ENCODE results near the gene UTP25.

UTP25 gene

DNA sequence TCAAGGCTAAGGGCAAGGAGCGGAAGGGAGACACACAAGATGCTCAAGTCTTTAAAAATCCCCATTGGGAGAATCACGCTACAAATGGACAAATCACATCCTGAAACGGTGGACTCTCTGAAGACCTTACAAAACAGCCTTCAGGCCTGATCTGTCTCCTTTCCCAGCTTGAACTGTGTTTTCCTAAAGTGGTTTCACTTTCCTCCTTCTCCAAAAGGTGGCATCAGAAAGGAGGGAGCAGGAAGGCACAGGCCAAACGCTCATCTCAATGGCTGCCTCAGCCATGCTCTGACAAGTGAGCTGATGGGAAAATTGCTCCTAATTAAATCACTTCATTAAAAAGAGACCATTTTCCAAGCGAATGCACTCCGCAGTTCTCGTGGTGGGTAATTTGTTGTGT lies 47.7 kb downstream of the UTP25 start:
- no peaks in the 10 kb centered on the region for H3K9me3 Mint-ChIP-seq
- H3K27me3 Mint-ChIP-seq (ENCODE audit: low read depth, poor library complexity), result peaks cover 11% of the 10 kb centered on the region
- no peak overlapping the region for H3K27ac Mint-ChIP-seq
- H3K4me3 Mint-ChIP-seq, result no peak overlapping the region
- H3K36me3 Mint-ChIP-seq (ENCODE audit: low read depth), result no peaks in the 10 kb centered on the region
- TF ChIP-seq, protein P1, sequence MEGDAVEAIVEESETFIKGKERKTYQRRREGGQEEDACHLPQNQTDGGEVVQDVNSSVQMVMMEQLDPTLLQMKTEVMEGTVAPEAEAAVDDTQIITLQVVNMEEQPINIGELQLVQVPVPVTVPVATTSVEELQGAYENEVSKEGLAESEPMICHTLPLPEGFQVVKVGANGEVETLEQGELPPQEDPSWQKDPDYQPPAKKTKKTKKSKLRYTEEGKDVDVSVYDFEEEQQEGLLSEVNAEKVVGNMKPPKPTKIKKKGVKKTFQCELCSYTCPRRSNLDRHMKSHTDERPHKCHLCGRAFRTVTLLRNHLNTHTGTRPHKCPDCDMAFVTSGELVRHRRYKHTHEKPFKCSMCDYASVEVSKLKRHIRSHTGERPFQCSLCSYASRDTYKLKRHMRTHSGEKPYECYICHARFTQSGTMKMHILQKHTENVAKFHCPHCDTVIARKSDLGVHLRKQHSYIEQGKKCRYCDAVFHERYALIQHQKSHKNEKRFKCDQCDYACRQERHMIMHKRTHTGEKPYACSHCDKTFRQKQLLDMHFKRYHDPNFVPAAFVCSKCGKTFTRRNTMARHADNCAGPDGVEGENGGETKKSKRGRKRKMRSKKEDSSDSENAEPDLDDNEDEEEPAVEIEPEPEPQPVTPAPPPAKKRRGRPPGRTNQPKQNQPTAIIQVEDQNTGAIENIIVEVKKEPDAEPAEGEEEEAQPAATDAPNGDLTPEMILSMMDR (IDR thresholded peaks at IDR 0.05), result peak; percentile 38
- DNase-seq, result peak; percentile 12
- H3K4me1 Mint-ChIP-seq, result peaks cover 25% of the 10 kb centered on the region

DNA sequence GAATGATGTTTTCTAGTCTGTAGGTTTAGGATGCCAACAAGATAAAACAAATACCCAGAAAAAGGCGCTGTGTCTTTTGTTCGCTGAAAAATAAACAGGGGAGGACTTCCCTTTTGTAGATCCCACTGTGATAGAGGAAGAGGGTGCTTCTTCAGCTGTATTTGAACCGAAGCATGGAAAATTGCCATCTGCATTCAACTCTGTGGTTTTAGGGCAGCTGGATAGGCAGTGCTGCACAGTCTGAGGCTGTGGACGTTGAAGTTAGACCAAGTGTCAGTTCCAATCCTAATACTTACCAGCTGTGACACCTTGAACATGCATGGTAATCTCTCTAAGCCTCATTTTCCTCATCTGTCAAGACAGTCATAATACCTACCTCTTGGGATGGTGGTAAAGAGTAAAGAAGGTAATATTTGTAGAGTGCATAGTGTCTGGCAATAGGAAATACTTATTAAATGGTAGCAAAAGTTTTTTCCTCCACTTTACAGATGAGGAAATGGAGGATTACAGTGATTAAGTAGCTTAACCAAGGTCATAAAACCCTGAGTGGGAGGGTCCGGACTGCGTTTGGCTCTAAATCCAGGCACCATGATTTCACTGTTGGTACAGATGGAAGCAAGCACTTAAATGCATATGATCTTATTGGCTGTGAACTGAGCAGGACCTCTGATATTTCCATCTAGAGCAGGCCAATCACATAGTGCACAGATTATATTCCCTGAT lies 48.5 kb downstream of the UTP25 start:
- Mint-ChIP-seq H3K9me3 (no peaks in the 10 kb centered on the region), H3K4me1 (peaks cover 32% of the 10 kb centered on the region), H3K27me3 (ENCODE audit: low read depth, poor library complexity) (peaks cover 8% of the 10 kb centered on the region), H3K4me3 (no peak overlapping the region), H3K27ac (no peak overlapping the region), H3K36me3 (ENCODE audit: low read depth) (no peaks in the 10 kb centered on the region)
- TF ChIP-seq, protein P1 (IDR thresholded peaks at IDR 0.05), result no peak
- no peak for DNase-seq

DNA sequence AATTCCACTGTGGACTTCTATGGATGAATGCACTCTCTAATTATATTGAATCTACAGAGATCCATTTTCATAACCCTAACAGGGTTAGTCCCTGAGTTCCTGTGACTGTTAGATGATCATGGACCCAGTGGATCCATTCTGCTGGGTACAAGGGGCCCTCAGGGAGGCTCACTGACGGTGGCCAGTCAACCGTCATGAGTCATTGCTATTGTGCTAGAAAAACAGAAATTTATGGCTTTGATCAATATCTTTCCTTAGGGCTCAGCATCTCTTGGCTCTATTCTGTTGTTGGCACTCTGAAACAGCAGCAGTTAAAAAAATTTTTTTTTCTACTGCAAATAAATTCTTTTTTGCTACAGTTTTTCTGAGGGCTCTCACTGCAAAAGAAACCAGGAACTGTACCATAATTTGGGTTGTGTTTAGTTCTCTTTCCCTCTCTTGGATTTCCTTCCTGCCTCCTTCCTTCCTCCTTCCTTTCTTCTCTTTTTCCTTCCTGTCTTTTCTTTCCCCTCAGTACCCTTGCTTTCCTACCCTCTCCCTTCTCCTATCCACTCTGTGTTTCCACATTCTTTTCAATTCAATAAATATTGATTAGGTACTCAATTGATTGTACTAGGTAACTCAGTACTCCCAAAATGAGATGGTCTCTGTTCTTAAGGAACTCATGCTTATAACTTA lies 49.5 kb downstream of the UTP25 start:
- no peak for DNase-seq
- TF ChIP-seq, protein P1 (IDR thresholded peaks at IDR 0.05), result no peak
- Mint-ChIP-seq H3K4me1 (peaks cover 42% of the 10 kb centered on the region), H3K27me3 (ENCODE audit: low read depth, poor library complexity) (peaks cover 15% of the 10 kb centered on the region), H3K4me3 (no peak overlapping the region), H3K27ac (peak overlapping the region; percentile 64), H3K9me3 (no peaks in the 10 kb centered on the region), H3K36me3 (ENCODE audit: low read depth) (no peaks in the 10 kb centered on the region)

DNA sequence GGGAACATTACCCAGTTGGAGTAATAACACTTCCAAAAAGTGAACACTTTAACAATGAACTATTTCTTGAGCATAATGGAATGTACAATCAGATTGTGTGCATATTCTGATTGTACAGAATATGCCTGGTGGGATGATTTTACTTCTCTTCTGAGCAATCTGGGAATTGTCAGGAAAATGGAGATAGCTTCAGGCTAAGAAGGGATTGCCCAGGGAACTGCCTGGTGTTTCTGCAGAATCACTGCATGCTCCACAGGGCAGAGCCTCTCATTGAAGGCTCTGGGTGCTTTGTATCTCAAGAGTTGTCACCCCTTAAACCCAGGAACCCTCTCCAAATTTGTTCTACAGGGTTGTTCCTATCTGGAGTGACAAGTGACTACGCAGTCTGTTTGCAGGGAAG lies 51.2 kb downstream of the UTP25 start:
- H3K36me3 Mint-ChIP-seq (ENCODE audit: low read depth), result no peaks in the 10 kb centered on the region
- TF ChIP-seq, protein P1 (IDR thresholded peaks at IDR 0.05), result no peak
- DNase-seq, result no peak
- no peak overlapping the region for H3K4me3 Mint-ChIP-seq
- H3K27ac Mint-ChIP-seq, result no peak overlapping the region
- peaks cover 55% of the 10 kb centered on the region for H3K4me1 Mint-ChIP-seq
- H3K27me3 Mint-ChIP-seq (ENCODE audit: low read depth, poor library complexity), result peaks cover 16% of the 10 kb centered on the region
- H3K9me3 Mint-ChIP-seq, result no peaks in the 10 kb centered on the region

DNA sequence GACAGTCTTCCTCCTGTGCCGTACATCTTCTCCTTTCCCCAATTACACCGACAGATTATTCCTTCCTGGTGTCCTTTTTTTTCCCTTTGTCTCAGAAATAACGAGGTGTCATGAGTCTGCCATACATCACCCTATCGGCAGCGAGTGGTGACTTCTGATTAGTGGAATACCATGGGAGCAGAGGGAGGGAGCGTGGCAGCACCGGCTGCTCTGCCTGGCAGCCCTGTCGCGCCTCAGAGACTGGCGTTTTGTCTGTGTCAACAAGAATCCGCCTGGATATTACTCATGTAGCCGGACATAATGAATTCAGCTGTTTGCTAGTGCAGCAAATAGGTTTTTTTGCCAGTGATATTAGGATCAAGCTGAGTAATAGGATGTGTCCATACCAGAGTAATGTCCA lies 51.8 kb downstream of the UTP25 start:
- Mint-ChIP-seq H3K4me3 (no peak overlapping the region), H3K27ac (no peak overlapping the region), H3K36me3 (ENCODE audit: low read depth) (no peaks in the 10 kb centered on the region), H3K4me1 (peaks cover 58% of the 10 kb centered on the region), H3K9me3 (no peaks in the 10 kb centered on the region), H3K27me3 (ENCODE audit: low read depth, poor library complexity) (peaks cover 16% of the 10 kb centered on the region)
- DNase-seq, result no peak
- TF ChIP-seq, protein P1 (IDR thresholded peaks at IDR 0.05), result no peak
